Activated CD4-positive, alpha-beta T cell treated with anti-CD3 and anti-CD28 coated beads, Interleukin-2, Interleukin-4, amounts not matched to agents 100 ng/mL and 50 ng/mL, durations not matched to agents 16 hours and 8 hours (primary cell): ENCODE results near the gene RBFOX2.

Experiments used
- DNase-seq: peaks from one replicate; pipeline ENCODE4 v3.0.0-alpha.2; 2020; ENCODE audit warnings: low spot score

The RBFOX2 gene

GRCh38 chr22:35972559-35972958, 56.1 kb downstream of the RBFOX2 start:
- no peak for DNase-seq

- DNase-seq = no peak
Measured at GRCh38 chr22:35971456-35972119, 57.0 kb downstream of the RBFOX2 start.

GRCh38 chr22:35970616-35971455, 57.8 kb downstream of the RBFOX2 start:
- no peak for DNase-seq

GRCh38 chr22:35967046-35967397, 61.6 kb downstream of the RBFOX2 start:
- DNase-seq = no peak

GRCh38 chr22:35966314-35967045, 62.1 kb downstream of the RBFOX2 start:
- no peak for DNase-seq

GRCh38 chr22:35963237-35963810, 65.3 kb downstream of the RBFOX2 start:
- DNase-seq = no peak

GRCh38 chr22:35961480-35962295, 66.9 kb downstream of the RBFOX2 start:
- DNase-seq = no peak

GRCh38 chr22:35960854-35961253, 67.8 kb downstream of the RBFOX2 start:
- no peak for DNase-seq

GRCh38 chr22:35959121-35959800, 69.4 kb downstream of the RBFOX2 start:
- no peak for DNase-seq

- no peak for DNase-seq
Measured at GRCh38 chr22:35958334-35958733, 70.3 kb downstream of the RBFOX2 start.

GRCh38 chr22:35957589-35957988, 71.0 kb downstream of the RBFOX2 start:
- no peak for DNase-seq

- DNase-seq = no peak
Measured at GRCh38 chr22:35956850-35957249, 71.8 kb downstream of the RBFOX2 start.

- no peak for DNase-seq
Measured at GRCh38 chr22:35955546-35955945, 73.1 kb downstream of the RBFOX2 start.

GRCh38 chr22:35952576-35952975, 76.0 kb downstream of the RBFOX2 start:
- no peak for DNase-seq

- DNase-seq = no peak
Measured at GRCh38 chr22:35950262-35950661, 78.4 kb downstream of the RBFOX2 start.

- no peak for DNase-seq
Measured at GRCh38 chr22:35949243-35949642, 79.4 kb downstream of the RBFOX2 start.

- no peak for DNase-seq
Measured at GRCh38 chr22:35947794-35948425, 80.7 kb downstream of the RBFOX2 start.

- no peak for DNase-seq
Measured at GRCh38 chr22:35944458-35944857, 84.2 kb downstream of the RBFOX2 start.

GRCh38 chr22:35940166-35940565, 88.5 kb downstream of the RBFOX2 start:
- no peak for DNase-seq

GRCh38 chr22:35938226-35938625, 90.4 kb downstream of the RBFOX2 start:
- DNase-seq = no peak

GRCh38 chr22:35930933-35931332, 97.7 kb downstream of the RBFOX2 start:
- DNase-seq = peak; percentile 15
